ENCODE results near the gene ASF1A.
"Not testable (repeated sequence)": the region's sequence is repeated elsewhere in the genome, so short reads cannot be mapped to it uniquely, and the experiment has no call there.

Gene ASF1A

DNA sequence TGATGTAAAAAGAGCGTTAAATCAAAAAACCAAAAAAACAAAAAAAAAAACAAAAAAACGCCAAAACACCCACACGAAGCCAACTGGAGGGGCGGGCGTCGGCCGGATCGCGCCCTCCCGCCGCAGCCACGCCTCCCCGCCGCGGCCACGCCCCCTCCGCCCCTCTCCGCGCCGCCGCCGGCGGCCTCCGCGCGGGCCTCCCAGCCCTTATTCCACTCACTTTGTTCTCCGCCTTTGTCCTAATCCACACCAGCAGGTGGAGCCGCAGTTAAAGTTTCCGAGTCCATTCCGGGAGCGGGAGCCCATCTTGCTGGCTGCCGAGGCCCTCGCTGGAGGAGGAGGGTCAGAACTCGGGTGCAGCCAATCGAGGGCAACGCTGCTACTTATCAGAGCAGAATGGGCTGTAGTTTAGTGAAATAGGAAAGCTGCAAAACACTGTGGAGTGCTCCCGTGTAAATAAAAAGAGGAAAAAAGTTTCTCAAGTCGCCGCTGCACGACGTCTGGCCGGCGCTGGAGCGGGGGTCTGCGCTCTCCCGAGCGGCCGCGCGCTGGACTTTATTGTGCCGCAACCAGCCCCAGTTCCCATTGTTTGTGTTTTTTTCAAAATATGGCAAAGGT lies at the start of gene ASF1A:
TSS of gene ASF1A (plus strand) at position 346 of the 618 bp plus-strand sequence. CDS start at position 608, 262 bp downstream.
- peak; percentile 95 for DNase-seq

GRCh38 chr6:118844915-118845314 lies 49.0 kb upstream of the ASF1A start:
- peak; percentile 5 for DNase-seq

DNA sequence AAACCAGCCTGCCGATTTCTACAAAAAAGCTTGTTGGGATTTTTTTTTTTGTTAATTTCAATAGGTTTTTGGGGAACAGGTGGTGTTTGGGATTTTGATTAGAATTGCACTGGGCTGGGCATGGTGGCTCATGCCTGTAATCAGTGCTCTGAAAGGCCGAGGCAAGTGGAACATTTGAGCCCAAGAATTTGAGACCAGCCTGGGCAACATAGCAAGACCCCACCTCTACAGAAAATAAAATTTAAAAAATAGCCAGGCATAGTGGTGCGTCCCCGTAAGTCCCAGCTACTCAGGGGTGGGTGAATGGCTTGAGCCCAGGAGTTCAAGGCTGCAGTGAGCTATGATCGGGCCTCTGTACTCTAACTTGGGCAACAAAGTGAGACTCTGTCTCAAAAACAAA lies 40.5 kb upstream of the ASF1A start:
- DNase-seq = no peak

DNA sequence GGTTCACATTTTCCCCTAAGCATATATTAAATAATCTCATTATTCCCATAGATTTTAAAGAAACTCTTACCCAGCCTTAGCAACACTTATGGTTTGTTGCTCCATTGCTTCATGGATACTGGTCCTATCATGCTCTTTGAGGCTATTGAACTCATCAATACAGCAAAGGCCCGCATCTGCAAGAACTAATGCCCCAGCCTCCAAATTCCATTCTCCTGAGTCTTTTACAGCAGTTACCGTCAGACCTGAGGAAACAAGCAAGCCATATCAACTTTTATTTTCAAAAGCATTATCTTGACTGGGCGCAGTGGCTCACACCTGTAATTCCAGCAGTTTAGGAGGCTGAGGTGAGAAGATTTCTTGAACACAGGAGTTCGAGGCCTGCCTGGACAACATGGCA lies 37.7 kb upstream of the ASF1A start:
- no peak for DNase-seq

GRCh38 chr6:118859517-118860064 lies 34.4 kb upstream of the ASF1A start:
- no peak for DNase-seq

GRCh38 chr6:118860363-118860762 lies 33.6 kb upstream of the ASF1A start:
- DNase-seq = no peak

GRCh38 chr6:118860880-118861279 lies 33.1 kb upstream of the ASF1A start:
- no peak for DNase-seq

DNA sequence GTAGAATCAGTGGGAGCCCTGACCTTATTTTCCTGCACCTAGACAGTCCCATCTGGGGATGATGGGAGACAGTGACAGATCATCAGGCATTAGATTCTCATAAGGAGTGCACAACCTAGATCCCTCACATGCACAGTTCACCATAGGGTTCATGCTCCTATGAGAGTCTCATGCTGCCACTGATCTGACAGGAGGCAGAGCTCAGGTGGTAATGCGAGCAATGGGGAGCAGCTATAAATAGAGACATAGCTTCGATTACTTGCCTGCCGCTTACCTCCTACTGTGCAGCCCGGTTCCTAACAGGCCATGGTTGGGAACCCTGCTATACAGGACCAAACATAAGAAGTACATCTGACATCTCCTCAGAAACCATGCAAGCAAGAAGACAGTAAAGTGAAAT lies 31.5 kb upstream of the ASF1A start:
- DNase-seq = no peak

DNA sequence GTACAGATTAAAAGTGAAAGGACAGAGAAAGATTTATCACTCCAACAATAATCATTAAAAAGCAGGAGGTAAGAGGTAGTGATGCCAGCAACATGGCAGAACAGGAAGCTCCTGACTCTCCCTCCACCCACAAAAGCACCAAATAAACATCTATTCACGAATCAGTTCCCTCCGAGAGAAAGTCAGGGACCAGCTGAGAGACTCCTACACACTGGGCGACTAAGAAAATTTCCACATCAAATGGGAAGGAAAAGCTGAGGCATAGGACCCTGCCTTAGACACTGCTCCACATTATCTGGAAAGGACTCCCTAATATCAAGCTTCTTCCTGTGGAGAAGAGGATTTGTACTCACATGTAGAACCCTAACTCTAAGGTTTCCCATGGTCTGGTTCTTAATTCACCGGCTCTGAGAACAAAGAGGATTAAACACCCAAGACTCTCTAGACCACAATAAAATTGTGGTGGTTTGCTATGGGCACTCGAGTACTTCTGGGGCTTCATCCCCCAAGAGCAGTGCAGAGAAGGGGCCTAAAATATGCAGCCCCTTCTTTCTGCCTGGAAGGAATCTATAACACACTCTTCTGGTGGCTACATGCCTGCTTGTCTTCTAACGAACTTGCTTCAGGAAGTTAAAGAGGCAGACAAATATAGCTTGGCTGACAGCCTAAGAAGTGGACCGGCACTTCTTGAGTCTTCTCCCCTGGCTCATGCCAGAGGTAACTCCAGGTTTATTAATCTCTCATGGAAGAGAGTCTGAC lies 29.4 kb upstream of the ASF1A start:
- no peak for DNase-seq

DNA sequence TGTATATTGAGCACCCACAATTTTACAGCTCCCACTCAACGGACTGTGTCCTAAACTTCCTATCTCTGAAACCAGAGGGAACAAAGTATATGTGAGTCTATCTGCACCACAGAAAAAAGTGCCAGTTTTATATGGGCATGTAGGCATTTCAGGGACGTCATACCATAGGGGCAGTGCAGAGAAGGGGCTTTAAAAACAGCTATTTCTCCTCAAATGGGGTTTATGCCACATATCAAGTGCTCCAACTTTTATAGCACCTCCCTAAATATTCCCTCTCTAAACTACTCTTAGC lies 28.9 kb upstream of the ASF1A start:
- DNase-seq = no peak

DNA sequence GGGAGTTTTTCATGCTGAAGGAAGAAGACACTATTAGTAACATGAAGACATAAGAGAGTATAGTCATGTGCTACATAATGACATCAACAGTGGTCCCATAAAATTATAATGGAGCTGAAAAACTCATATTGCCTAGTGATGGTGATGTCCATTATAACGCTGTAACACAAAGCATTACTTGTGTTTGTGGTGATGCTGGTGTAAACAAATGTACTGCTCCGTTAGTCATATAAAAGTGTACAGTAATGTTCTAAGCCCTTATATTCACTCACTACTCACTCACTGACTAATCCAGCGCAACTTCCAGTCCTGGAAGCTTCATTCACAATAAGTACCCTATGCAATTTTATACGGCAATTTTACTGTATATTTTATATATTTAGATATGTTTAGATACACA lies 26.8 kb upstream of the ASF1A start:
- no peak for DNase-seq

- DNase-seq = not testable (repeated sequence)
These were observed 25.1 kb upstream of the ASF1A start for GRCh38 chr6:118868901-118869300.

GRCh38 chr6:118869350-118869749 lies 24.6 kb upstream of the ASF1A start:
- no peak for DNase-seq

DNA sequence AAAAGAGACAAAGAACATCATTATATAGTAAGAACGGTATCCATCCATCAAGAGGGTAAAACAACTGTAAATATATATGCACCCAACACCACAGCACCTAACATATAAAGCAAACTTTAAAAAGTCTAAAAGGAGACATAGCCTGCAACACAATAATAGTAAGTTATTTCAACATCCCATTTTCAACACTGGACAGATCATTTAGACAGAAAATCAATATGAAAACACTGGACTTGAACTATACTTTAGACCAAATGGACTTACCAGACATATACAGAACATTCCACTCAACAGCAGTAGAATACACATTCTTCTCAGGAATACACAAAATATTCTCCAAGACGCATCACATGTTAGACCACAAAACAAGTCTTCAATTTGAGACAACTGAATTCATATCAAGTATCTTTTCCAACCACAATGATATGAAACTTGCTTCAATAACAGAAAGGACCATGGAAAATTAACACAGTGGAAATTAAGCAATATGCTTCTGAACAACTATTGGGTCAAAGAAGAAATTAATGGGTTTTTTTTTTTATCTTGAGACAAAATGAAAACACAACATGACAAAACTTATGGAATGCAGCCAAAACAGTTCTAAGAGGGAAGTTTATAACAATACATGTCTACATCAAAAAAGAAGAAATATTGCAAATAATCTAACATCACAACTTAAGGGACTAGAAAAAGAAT lies 23.9 kb upstream of the ASF1A start:
- no peak for DNase-seq

DNA sequence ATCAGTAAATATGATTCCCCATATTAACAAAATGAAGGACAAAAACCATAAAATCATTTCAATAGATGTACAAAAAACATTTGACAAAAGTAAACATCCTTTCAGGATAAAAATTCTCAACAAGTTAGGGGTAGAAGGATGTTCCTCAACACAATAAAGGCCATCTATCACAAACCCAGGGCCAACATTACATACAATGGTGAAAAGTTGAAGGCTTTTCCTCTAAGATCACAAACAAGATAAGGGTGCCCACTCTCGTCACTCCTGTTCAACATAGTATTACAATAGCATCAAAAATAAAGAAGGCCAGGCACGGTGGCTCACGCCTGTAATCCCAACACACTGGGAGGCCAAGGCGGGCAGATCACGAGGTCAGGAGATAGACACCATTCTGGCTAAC lies 22.6 kb upstream of the ASF1A start:
- DNase-seq = no peak

DNA sequence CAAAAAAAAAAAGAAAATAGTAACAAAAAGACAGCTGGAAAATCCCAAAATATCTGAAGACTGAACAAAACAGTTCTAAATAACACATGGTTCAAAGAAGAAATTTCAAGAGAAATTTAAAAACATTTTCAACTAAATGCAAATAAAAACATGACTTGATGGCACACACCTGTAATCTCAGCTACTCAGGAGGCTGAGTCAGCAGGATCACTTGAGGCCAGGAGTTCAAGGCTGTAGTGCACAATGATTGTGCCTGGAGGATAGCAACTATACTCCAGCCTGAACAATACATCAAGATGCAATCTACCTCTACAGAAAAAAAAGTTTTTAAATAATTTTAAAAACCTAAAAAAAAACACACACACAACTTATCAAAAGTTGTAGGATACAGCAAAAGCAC lies 21.6 kb upstream of the ASF1A start:
- no peak for DNase-seq

- DNase-seq = no peak
These were observed 21.2 kb upstream of the ASF1A start for GRCh38 chr6:118872726-118873125.

- no peak for DNase-seq
These were observed 20.7 kb upstream of the ASF1A start for GRCh38 chr6:118873239-118873638.

DNA sequence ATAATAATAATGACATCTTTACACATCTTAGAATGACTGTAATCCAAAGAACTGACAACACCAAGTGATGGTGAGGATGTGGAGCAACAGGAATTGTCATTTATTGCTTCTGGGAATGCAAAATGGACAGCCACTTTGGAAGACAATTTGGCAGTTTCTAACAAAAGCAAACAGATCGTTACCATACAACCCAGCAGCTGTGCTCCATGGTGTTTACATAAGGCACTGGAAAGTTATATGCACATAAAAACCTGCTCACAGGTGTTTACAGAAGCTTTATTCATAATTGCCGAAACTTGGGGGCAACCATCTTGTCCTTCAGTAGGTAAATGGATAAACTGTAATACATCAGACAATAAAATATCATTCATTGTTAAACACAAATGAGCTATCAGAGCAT lies 18.3 kb upstream of the ASF1A start:
- no peak for DNase-seq

DNA sequence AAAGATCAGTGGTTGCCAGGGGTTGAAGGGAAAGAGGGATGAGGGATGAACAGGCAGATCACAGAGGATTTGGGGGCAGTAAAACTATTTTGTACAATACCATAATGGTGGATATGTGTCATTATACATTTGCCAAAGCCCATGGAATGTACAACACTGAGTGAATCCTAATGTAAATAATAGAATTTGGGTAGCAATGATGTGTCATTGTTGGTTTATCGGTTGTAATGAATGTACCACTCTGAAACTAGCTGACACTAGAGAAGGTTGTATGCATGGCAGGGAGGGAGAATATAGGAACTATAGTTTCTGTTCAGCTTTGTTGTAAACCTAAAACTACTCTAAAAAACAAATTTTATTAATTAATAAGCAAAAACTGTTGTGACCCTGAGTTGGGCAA lies 17.8 kb upstream of the ASF1A start:
- DNase-seq = no peak

DNA sequence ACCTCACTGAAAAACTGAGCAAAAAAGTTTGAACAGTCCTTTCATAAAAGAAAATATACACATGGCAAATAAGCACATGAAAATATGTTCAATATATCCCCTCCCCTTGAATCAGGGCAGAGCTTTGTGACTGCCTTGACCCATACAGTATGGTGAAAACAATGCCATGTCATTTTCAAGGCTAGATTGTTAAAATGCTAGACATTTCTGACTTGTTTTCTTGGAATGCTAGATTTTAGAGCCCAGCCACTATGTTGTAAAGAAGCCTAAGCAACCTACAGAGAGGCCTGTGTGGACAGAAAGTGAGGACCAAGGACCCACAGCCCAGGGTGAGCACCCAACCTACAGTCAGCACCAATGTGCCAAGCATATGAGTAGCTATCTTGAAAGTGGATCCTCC lies 17.1 kb upstream of the ASF1A start:
- DNase-seq = no peak

DNA sequence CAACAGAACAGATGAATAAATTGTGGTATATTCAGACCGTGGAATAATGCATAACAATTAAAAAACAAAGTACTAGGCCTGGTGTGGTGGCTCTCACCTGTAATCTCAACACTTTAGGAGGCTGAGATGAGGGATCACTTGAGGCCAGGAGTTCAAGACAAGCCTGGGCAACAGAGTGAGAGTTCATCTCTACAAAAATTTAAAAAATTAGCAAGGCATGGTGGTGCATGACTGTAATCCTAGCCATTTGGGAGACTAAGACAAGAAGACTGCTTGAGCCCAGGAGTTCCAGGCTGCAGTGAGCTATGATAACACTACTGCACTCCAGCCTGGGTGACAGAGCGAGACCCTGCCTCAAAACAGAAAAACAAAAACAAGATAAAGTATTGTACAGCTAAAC lies 16.1 kb upstream of the ASF1A start:
- no peak for DNase-seq

- no peak for DNase-seq
These were observed 12.3 kb upstream of the ASF1A start for GRCh38 chr6:118881440-118882313.
